ENCODE results near the gene GPR135. TPM values are rescaled to one million over a fixed set of nuclear protein-coding genes. Genes with fewer than 3 reads are reported as not detected.

GPR135 gene
- total RNA-seq, 1 experiment from 2014 or later, result 2.3 TPM

DNA sequence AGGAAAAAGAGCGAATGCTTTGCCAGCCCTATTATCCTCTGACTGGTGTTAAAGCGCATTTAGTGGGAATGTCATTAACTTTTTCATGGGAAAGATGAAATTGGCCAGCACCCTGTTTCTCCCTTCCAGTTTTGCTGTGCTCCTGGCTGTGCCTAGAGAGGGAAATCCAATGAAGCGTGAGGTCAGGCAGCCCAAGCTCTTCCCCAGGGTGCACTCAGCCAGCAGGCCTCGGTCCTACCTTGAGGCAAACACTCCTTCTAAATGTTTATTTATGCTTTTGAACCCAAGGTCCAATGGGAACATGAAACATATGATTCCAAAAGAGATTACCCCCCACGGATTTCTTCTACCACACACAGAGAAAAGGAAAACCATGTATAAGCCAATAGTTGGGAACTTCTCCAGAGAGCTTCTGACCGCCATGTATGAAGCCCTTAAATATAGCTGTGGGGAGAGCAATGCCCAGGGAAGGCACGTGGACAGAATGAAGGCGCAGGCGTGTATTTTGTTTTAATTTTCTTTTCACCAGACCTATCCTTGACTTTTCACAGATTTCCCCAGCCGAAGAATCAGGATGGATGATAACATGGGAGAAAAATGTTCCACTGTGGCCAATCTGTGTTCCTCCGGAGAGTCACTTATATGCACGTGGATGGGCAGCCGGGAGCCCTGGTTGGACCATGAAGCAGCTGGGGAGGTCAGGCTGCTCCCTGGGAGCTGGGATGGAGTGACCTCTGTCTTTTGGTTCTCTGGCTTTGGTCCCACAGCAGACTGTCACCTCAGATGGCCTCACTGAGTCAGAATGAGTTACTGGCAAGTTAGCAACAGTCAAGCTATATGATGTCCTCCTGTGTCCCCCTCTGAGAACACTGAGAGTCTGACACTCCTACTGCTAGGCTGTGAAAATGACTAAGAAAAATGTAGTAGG, 37.3 kb downstream of the GPR135 start:
- H3K4me3 ChIP-seq (ENCODE audit: low read depth, low read length, poor library complexity, severe bottlenecking), result no peak overlapping the region
- TF ChIP-seq, protein P1, sequence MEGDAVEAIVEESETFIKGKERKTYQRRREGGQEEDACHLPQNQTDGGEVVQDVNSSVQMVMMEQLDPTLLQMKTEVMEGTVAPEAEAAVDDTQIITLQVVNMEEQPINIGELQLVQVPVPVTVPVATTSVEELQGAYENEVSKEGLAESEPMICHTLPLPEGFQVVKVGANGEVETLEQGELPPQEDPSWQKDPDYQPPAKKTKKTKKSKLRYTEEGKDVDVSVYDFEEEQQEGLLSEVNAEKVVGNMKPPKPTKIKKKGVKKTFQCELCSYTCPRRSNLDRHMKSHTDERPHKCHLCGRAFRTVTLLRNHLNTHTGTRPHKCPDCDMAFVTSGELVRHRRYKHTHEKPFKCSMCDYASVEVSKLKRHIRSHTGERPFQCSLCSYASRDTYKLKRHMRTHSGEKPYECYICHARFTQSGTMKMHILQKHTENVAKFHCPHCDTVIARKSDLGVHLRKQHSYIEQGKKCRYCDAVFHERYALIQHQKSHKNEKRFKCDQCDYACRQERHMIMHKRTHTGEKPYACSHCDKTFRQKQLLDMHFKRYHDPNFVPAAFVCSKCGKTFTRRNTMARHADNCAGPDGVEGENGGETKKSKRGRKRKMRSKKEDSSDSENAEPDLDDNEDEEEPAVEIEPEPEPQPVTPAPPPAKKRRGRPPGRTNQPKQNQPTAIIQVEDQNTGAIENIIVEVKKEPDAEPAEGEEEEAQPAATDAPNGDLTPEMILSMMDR (conservative IDR thresholded peaks at IDR 0.05; ENCODE audit: low read depth, low read length), result no peak
- no peak for TF ChIP-seq EZH2 (IDR thresholded peaks at IDR 0.05; ENCODE audit: borderline replicate concordance, low read depth, low read length, poor library complexity, severe bottlenecking)
- no peaks in the 10 kb centered on the region for H3K27me3 ChIP-seq (replicated peaks; ENCODE audit: insufficient read depth, low read depth, low read length, poor library complexity)
- H3K4me1 ChIP-seq (ENCODE audit: insufficient read depth, low read length, poor library complexity, severe bottlenecking), result no peaks in the 10 kb centered on the region
- POLR2A ChIA-PET (ENCODE audit: low non-redundant PET), result no interaction called here
- H3K9me3 ChIP-seq (ENCODE audit: low read depth, low read length, poor library complexity, severe bottlenecking), result no peaks in the 10 kb centered on the region
- DNase-seq (ENCODE audit: low spot score), result no peak
- intact Hi-C loops (cut with micrococcal nuclease; ENCODE audit: unreplicated experiment), result no loop called here
- BruUV-seq (replicated peaks), result no TSS peak
- CTCF ChIA-PET, result no interaction called here
- no peak overlapping the region for H3K27ac ChIP-seq (ENCODE audit: low read depth, low read length, poor library complexity, severe bottlenecking)
- H3K36me3 ChIP-seq (ENCODE audit: insufficient read depth, low read length, poor library complexity, severe bottlenecking), result no peaks in the 10 kb centered on the region

DNA sequence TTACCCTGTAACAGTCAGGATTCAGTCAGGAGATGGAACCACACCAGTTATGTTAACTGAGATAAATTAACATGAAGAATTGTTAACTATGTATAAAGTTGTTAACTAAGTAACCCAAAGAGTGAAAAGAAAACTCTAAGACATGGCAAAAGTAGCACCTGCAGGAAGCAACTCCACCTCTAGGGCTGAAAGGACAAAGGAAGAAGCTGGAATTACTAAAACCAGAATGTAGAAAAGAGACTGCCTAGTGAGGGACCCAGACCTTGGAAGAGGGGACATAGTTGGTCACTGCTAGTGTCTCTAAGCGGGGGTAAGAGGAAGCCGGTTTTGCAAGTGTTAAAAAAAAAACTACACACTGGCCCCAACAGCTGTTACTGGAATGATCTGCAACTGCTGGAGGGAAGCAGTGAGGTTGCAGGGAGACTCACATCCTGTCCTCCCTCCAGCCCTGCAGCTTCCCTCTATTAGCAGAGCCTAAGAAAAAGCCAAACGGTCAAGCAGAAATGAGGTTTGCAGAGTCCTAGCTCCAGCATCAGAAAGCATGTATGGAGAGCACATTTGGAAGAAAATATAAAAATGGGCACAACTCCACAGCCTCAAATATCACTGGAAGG, 39.8 kb downstream of the GPR135 start:
- Histone ChIP-seq H3K27ac (ENCODE audit: low read depth, low read length, poor library complexity, severe bottlenecking) (no peak overlapping the region), H3K9me3 (ENCODE audit: low read depth, low read length, poor library complexity, severe bottlenecking) (no peaks in the 10 kb centered on the region), H3K36me3 (ENCODE audit: insufficient read depth, low read length, poor library complexity, severe bottlenecking) (no peaks in the 10 kb centered on the region), H3K4me1 (ENCODE audit: insufficient read depth, low read length, poor library complexity, severe bottlenecking) (no peaks in the 10 kb centered on the region), H3K27me3 (replicated peaks; ENCODE audit: insufficient read depth, low read depth, low read length, poor library complexity) (no peaks in the 10 kb centered on the region), H3K4me3 (ENCODE audit: low read depth, low read length, poor library complexity, severe bottlenecking) (no peak overlapping the region)
- intact Hi-C loops (cut with micrococcal nuclease; ENCODE audit: unreplicated experiment), result no loop called here
- CTCF ChIA-PET, result no interaction called here
- POLR2A ChIA-PET (ENCODE audit: low non-redundant PET), result no interaction called here
- no TSS peak for BruUV-seq (replicated peaks)
- TF ChIP-seq, protein P1 (conservative IDR thresholded peaks at IDR 0.05; ENCODE audit: low read depth, low read length), result no peak
- TF ChIP-seq EZH2 (IDR thresholded peaks at IDR 0.05; ENCODE audit: borderline replicate concordance, low read depth, low read length, poor library complexity, severe bottlenecking), result no peak
- DNase-seq (ENCODE audit: low spot score), result no peak

DNA sequence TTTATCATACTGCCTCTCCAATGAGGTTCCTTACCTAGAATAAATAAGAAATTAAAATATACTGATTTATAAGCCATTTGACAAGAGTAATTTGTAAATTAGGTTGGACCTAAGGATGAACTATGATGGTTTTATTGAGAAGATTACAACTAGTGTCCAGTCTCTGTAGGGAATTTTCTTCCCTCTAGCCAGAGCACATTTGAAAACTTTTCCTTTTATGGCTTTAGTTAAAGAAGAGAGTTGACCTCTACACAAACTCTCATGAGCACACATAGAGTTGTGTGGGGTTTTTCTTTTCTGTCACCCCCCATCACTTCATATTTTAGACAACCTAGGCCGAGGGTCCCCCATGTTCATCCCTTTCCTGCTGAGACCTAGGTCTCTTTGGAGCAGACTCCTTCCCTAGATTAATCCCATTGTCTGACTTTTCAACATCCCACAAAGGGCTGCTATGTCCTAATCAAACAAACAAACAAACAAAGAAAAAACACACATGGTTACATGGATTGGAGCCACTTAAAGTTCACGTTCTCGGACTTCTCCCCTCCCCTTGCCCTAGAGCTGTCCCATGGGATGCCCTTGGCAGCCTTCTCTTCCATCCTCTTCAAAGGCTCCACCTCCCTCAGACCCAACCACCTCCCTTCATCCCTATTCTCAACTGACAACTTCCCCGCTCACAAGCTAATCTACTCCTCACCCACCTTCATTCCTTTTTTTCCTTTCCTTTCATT, 40.7 kb downstream of the GPR135 start:
- H3K36me3 ChIP-seq (ENCODE audit: insufficient read depth, low read length, poor library complexity, severe bottlenecking), result no peaks in the 10 kb centered on the region
- no TSS peak for BruUV-seq (replicated peaks)
- ChIA-PET CTCF (no interaction called here), POLR2A (ENCODE audit: low non-redundant PET) (no interaction called here)
- no peak for DNase-seq (ENCODE audit: low spot score)
- no peaks in the 10 kb centered on the region for H3K4me1 ChIP-seq (ENCODE audit: insufficient read depth, low read length, poor library complexity, severe bottlenecking)
- H3K9me3 ChIP-seq (ENCODE audit: low read depth, low read length, poor library complexity, severe bottlenecking), result no peaks in the 10 kb centered on the region
- intact Hi-C loops (cut with micrococcal nuclease; ENCODE audit: unreplicated experiment), result no loop called here
- TF ChIP-seq, protein P1 (conservative IDR thresholded peaks at IDR 0.05; ENCODE audit: low read depth, low read length), result no peak
- no peak for TF ChIP-seq EZH2 (IDR thresholded peaks at IDR 0.05; ENCODE audit: borderline replicate concordance, low read depth, low read length, poor library complexity, severe bottlenecking)
- no peak overlapping the region for H3K27ac ChIP-seq (ENCODE audit: low read depth, low read length, poor library complexity, severe bottlenecking)
- no peaks in the 10 kb centered on the region for H3K27me3 ChIP-seq (replicated peaks; ENCODE audit: insufficient read depth, low read depth, low read length, poor library complexity)
- H3K4me3 ChIP-seq (ENCODE audit: low read depth, low read length, poor library complexity, severe bottlenecking), result no peak overlapping the region

Measured in A673 (cell line).